AG09319 (cell line): ENCODE measurements around the gene SNX19.

ENCODE experiments used
- DNase-seq: peaks from one replicate; pipeline ENCODE4 v3.0.0-alpha.2; 2010; ENCODE audit warnings: low read depth; ENCODE audit errors: extremely low read depth
- CTCF ChIP-seq: IDR thresholded peaks from 2 replicates; pipeline ENCODE4 v1.5.1; 2011; ENCODE audit warnings: low read depth, mild to moderate bottlenecking, inconsistent platforms, low read length, moderate library complexity

Gene SNX19

DNA sequence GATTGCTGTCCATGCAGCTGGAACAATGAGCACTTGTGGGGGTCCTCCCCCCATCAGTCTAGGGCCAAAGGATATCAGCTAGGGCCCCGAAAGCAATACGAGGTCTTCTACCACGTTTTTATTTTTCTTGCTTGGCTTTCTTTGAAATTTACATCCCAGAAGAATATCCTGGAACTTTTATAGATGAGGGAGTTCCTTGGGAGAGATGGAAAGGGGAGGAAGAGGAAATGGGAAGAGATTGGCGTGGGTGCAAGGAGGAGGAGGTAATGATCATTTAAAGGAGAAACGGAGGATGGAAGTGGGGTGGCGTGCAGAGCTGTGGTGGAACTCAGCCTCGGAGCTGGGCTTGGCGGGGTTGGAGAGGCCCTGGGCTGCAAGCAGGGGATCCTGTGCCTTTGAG lies 90.3 kb downstream of the SNX19 start:
- no peak for DNase-seq
- no peak for TF ChIP-seq CTCF

DNA sequence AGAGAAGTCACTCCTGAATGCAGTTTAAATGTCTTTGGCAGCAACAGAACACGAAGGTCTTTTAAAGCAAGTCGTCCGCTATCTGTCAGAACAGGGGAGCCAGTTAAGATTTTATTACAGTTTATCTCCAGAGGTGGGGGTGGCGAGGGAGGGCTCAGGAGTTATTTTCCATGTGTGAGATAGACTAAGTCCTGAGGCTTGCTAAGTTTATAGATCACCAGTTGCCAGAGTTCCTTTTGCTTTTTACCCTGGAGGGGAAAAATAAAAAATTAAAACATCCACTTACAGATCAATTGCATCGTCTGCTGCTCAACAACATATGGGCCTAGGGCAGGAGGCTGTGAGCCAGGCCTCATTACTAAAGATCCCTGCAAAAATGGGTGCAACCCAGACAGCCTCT lies 90.7 kb downstream of the SNX19 start:
- no peak for TF ChIP-seq CTCF
- DNase-seq = no peak
